ENCODE results near the gene SLC22A25. TPM values are rescaled to one million over a fixed set of nuclear protein-coding genes. Genes with fewer than 3 reads are reported as not detected.
"Not testable (repeated sequence)": the region's sequence is repeated elsewhere in the genome, so short reads cannot be mapped to it uniquely, and the experiment has no call there.

SLC22A25 gene
- total RNA-seq, 4 donors from 2014 or later, result not detected

DNA sequence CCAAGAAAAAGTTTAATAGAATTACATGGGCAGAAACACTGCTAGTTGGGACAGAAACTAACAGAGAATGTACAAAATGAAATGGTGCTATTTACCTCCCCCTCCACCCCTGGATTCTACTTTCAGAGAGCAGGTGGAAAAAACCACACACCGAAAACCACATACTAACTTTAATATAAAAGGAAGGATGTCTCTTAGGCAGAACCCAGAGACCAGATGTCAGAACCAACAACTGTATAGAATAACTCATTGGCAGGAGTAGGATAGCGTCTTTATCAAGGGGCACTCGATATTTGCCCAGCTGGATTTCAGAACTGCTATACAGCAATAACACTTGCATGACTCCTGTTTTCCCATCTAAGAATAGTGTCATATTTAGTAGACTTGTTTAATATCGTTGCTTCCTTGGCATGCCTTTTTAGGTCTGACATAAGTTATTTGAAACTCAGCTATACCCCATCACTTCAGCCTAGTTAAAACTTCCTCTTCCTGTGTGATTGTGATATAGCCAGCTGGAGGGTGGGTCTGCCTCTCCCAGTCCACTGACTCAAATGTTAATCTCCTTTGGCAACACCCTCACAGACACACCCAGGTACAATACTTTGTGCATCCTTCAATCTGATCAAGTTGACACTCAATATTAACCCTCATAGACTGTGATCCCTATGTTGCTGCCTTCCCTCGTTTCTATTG is 1.2 kb downstream of the SLC22A25 start:
- no peaks in the 10 kb centered on the region for H3K27me3 ChIP-seq

DNA sequence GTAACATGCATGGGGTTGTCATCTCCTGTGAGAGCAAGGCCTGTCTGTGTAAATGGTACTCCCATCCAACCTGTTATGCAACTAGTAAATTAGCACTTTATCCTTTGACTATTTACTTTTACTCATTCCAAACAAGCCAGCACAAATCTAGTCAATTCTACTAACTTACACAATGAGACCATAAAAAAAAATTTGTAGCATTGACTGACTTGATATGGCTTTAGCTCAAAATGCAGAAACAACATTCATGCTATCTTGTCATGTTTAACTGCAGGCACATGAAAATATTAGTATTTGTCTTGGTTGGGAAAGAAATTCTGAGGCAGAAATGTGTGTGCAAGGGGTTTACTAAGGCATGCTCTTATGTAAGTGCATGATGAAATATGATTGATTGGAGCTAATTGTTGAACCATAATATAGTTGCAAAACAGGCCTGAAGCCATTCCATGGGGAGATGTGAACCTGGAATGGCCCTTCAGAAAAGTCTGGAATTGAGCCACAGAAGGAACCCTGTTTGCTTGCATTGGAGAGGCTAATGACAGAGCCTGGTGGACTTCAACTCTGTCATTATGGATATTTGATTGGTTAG is 2.5 kb downstream of the SLC22A25 start:
- no peak for DNase-seq

More for the DNA sequence above, 1.2 kb downstream of the SLC22A25 start:
- Histone ChIP-seq H3K4me3 (peak overlapping the region in 1 of 4 donors; percentile 14), H3K27ac (no peak overlapping the region), H3K4me1 (no peaks in the 10 kb centered on the region), H3K36me3 (no peaks in the 10 kb centered on the region), H3K9me3 (no peaks in the 10 kb centered on the region)
- DNase-seq, result no peak
- TF ChIP-seq, protein P1, sequence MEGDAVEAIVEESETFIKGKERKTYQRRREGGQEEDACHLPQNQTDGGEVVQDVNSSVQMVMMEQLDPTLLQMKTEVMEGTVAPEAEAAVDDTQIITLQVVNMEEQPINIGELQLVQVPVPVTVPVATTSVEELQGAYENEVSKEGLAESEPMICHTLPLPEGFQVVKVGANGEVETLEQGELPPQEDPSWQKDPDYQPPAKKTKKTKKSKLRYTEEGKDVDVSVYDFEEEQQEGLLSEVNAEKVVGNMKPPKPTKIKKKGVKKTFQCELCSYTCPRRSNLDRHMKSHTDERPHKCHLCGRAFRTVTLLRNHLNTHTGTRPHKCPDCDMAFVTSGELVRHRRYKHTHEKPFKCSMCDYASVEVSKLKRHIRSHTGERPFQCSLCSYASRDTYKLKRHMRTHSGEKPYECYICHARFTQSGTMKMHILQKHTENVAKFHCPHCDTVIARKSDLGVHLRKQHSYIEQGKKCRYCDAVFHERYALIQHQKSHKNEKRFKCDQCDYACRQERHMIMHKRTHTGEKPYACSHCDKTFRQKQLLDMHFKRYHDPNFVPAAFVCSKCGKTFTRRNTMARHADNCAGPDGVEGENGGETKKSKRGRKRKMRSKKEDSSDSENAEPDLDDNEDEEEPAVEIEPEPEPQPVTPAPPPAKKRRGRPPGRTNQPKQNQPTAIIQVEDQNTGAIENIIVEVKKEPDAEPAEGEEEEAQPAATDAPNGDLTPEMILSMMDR (IDR thresholded peaks at IDR 0.05), result no peak

DNA sequence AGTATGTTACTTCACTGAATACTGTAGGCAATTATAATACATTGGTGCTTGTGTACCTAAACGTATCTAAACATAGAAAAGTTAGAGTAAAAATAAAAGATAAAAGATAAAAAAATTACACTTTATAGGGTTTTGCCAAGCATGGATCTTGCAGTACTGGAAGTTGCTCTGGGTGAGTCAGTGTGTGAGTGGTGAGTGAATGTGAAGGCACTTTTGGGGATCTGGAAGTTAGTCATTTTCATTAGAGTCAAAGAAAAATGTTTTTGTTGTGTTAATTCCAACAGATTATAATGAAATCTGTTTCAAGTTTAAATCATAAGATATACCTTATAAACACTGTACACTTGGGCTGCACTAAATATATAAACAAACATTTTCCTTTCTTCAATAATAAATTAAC is 3.3 kb downstream of the SLC22A25 start:
- Histone ChIP-seq H3K4me1 (no peaks in the 10 kb centered on the region), H3K9me3 (no peaks in the 10 kb centered on the region), H3K27ac (no peak overlapping the region), H3K27me3 (no peaks in the 10 kb centered on the region), H3K4me3 (no peak overlapping the region), H3K36me3 (no peaks in the 10 kb centered on the region)
- no peak for TF ChIP-seq POLR2A (IDR thresholded peaks at IDR 0.05)
- TF ChIP-seq, protein P1 (IDR thresholded peaks at IDR 0.05), result no peak
- no peak for DNase-seq

More for the DNA sequence above, 2.5 kb downstream of the SLC22A25 start:
- Histone ChIP-seq H3K4me3 (no peak overlapping the region), H3K27ac (no peak overlapping the region), H3K36me3 (no peaks in the 10 kb centered on the region), H3K27me3 (no peaks in the 10 kb centered on the region), H3K9me3 (no peaks in the 10 kb centered on the region), H3K4me1 (no peaks in the 10 kb centered on the region)
- TF ChIP-seq POLR2A (IDR thresholded peaks at IDR 0.05), result no peak
- TF ChIP-seq, protein P1 (IDR thresholded peaks at IDR 0.05), result no peak

DNA sequence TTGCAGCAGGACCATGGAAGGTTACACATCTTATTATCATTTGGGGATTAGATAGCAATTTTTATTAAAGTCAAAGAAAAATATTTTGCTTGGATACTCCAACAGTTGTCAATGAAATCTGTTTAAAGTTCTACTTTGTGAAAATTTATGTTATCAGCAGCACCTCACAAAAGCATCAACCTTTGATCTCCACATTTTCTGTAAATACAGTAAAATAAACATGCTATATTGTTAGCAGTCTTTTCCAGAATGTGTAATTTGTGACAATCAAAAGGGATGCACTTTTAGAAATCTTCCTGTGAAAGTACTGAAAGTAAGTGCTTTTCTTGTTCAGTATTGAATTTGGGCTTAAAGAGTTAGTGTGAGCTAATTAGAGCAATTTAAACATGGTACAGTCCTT is 4.1 kb downstream of the SLC22A25 start:
- Histone ChIP-seq H3K36me3 (no peaks in the 10 kb centered on the region), H3K27me3 (no peaks in the 10 kb centered on the region), H3K4me1 (no peaks in the 10 kb centered on the region), H3K4me3 (no peak overlapping the region), H3K27ac (no peak overlapping the region), H3K9me3 (no peaks in the 10 kb centered on the region)
- DNase-seq, result no peak
- TF ChIP-seq, protein P1 (IDR thresholded peaks at IDR 0.05), result no peak
- TF ChIP-seq POLR2A (IDR thresholded peaks at IDR 0.05), result no peak

DNA sequence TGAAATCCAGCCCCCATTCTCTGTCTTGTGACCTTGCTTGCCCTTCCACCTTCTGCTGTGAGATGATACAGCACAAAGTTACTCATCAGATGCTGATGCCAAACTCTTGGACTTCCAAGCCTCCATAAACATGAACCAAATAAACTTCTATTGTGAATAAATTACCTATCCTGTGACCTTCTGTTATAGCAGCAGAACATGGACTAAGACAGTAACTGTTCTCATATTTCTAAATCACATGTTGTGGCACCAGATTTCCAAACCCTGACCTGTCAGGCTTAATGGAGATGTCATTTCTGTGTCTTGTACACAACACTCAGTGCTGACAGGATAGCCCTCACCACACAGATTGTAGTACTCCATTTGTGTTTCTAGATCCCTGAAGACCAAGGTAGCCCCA is 6.0 kb downstream of the SLC22A25 start:
- Histone ChIP-seq H3K9me3 (no peaks in the 10 kb centered on the region), H3K36me3 (no peaks in the 10 kb centered on the region), H3K4me3 (no peak overlapping the region), H3K4me1 (no peaks in the 10 kb centered on the region), H3K27ac (no peak overlapping the region), H3K27me3 (no peaks in the 10 kb centered on the region)
- TF ChIP-seq, protein P1 (IDR thresholded peaks at IDR 0.05), result no peak
- no peak for TF ChIP-seq POLR2A (IDR thresholded peaks at IDR 0.05)
- DNase-seq, result no peak

DNA sequence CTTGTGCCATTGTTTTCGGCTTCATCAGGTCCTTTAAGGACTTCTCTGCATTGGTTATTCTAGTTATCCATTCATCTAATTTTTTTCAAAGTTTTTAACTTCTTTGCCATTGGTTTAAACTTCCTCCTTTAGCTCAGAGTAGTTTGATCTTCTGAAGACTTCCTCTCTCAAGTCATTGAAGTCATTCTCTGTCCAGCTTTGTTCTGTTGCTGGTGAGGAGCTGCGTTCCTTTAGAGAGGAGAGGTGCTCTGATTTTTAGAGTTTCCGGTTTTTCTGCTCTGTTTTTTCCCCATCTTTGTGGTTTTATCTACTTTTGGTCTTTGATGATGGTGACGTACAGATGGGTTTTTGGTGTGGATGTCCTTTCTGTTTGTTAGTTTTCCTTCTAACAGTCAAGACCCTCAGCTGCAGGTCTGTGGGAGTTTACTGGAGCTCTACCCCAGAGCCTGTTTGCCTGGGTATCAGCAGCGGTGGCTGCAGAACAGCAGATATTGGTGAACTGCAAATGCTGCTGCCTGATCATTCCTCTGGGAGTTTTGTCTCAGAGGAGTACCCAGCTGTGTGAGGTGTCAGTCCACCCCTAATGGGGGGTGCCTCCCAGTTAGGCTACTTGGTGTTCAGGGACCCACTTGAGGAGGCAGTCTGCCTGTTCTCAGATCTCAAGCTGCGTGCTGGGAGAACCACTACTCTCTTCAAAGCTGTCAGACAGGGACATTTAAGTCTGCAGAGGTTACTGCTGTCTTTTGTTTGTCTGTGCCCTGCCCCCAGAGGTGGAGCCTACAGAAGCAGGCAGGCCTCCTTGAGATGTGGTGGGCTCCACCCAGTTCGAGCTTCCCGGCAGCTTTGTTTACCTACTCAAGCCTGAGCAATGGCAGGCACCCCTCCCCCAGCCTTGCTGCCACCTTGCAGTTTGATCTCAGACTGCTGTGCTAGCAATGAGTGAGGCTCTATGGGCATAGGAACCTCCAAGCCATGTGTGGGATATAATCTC is 7.6 kb downstream of the SLC22A25 start:
- not testable (repeated sequence) for DNase-seq, H3K9me3 ChIP-seq, H3K4me1 ChIP-seq, H3K27me3 ChIP-seq, H3K4me3 ChIP-seq, H3K36me3 ChIP-seq, H3K27ac ChIP-seq
